Ovary (tissue), 3 donors: ENCODE data around the gene IFI27L1.

Source experiments
- CTCF ChIP-seq, 3 donors: fragments of 450-650 bp in 2 of 3; fragments of 200-600 bp in 1 of 3; IDR thresholded peaks; one replicate each; pipeline versions ENCODE4 v1.5.1 to v1.8.0; 2016 to 2022; ENCODE audit warnings: antibody characterized with exemption in 3 of 3, mild to moderate bottlenecking in 1 of 3
- EP300 ChIP-seq: sonication (generic); formaldehyde crosslinking; IDR thresholded peaks from one replicate; pipeline ENCODE4 v1.6.1; 2017; ENCODE audit warnings: antibody characterized with exemption
- POLR2A ChIP-seq: fragments of 450-650 bp; IDR thresholded peaks from one replicate; pipeline ENCODE4 v1.6.1; 2017; ENCODE audit warnings: antibody characterized with exemption, mild to moderate bottlenecking, moderate library complexity
- donor health status: DM: no; HTN: no; CAD: no.

GRCh38 chr14:94093418-94093817 is 12.3 kb downstream of the IFI27L1 start:
- TF ChIP-seq CTCF (IDR thresholded peaks at IDR 0.05) (no peak), EP300 (no peak), POLR2A (no peak)
